Measurements from ENCODE around the gene TSGA10.

GRCh38 chr2:99152199-99152895, 2.4 kb downstream of the TSGA10 start:
- TF ChIP-seq CTCF (IDR thresholded peaks at IDR 0.05) (no peak), POLR2A (IDR thresholded peaks at IDR 0.05) (no peak)

Data from vagina (tissue), 2 donors.